ENCODE data around the gene SMPD4. TPM values are rescaled to one million over a fixed set of nuclear protein-coding genes. Genes with fewer than 3 reads are reported as not detected.

The SMPD4 gene
- total and polyA plus RNA-seq, 2 of the 13 experiments (the other 11 are each of a cell fraction or from before 2014, with no cell fraction given) = 63.2 to 70.5 TPM

GRCh38 chr2:130181880-130182682 is 679 bp upstream of the SMPD4 start, which contains the start of gene MZT2B (continued):
- TF ChIP-seq FOXO1 (CRISPR knock-in tag; IDR thresholded peaks at IDR 0.05) (peak; percentile 45), IRX3 (CRISPR knock-in tag; IDR thresholded peaks at IDR 0.05; ENCODE audit: borderline replicate concordance, low read depth) (0 out of 2 replicates have a peak, but pooled peaks have one; percentile 29), ZNF160 (CRISPR knock-in tag; IDR thresholded peaks at IDR 0.05) (peak; percentile 58; the same call in 1 of the 2 replicates), ZNF589 (CRISPR knock-in tag; conservative IDR thresholded peaks at IDR 0.05) (peak; percentile 90; the same call in 1 of the 2 replicates), ESRRA (CRISPR knock-in tag; IDR thresholded peaks at IDR 0.05; ENCODE audit: low read depth) (peak; percentile 30; the same call in 1 of the 2 replicates), SMYD3 (CRISPR knock-in tag; IDR thresholded peaks at IDR 0.05) (peak; percentile 64; the same call in 1 of the 2 replicates), ZNF414 (CRISPR knock-in tag; IDR thresholded peaks at IDR 0.05) (peak; percentile 71; the same call in 1 of the 2 replicates), SPEN (CRISPR knock-in tag; IDR thresholded peaks at IDR 0.05; ENCODE audit: low read depth) (peak; percentile 18; the same call in 1 of the 2 replicates), PHF8 (CRISPR knock-in tag; IDR thresholded peaks at IDR 0.05) (peak; percentile 77), TOPORS (CRISPR knock-in tag; IDR thresholded peaks at IDR 0.05) (0 out of 2 replicates have a peak, but pooled peaks have one; percentile 74), FOSL2 (CRISPR knock-in tag; IDR thresholded peaks at IDR 0.05) (peak; percentile 46), MAX (IDR thresholded peaks at IDR 0.05) (peak; percentile 78), SAP130 (CRISPR knock-in tag; IDR thresholded peaks at IDR 0.05; ENCODE audit: low read depth) (peak; percentile 58), ZNF773 (CRISPR knock-in tag; IDR thresholded peaks at IDR 0.05; ENCODE audit: borderline replicate concordance) (peak; percentile 56; the same call in 1 of the 2 replicates), NCOA2 (CRISPR knock-in tag; IDR thresholded peaks at IDR 0.05) (peak; percentile 32; the same call in 1 of the 2 replicates), ZNF607 (CRISPR knock-in tag; IDR thresholded peaks at IDR 0.05; ENCODE audit: borderline replicate concordance) (peak; percentile 16; the same call in 1 of the 2 replicates), POLR2AphosphoS5 (IDR thresholded peaks at IDR 0.05; ENCODE audit: low read depth, low read length) (peak; percentile 68; the same call in 1 of the 2 replicates), PREB (CRISPR knock-in tag; IDR thresholded peaks at IDR 0.05) (peak; percentile 81; the same call in 1 of the 2 replicates), ARID4A (CRISPR knock-in tag; IDR thresholded peaks at IDR 0.05; ENCODE audit: borderline replicate concordance) (peak; percentile 55; the same call in 1 of the 2 replicates), GFI1 (CRISPR knock-in tag; IDR thresholded peaks at IDR 0.05; ENCODE audit: borderline replicate concordance) (peak; percentile 16; the same call in 1 of the 2 replicates), EED (CRISPR knock-in tag; IDR thresholded peaks at IDR 0.05) (0 out of 2 replicates have a peak, but pooled peaks have one; percentile 7)

Data from HepG2 (cell line).